GM19239 (cell line): ENCODE results near the gene CDK10.
"Not testable (repeated sequence)": the region's sequence is repeated elsewhere in the genome, so short reads cannot be mapped to it uniquely, and the experiment has no call there.

ENCODE experiments used
- DNase-seq: peaks from one replicate; pipeline ENCODE4 v3.0.0; 2011; ENCODE audit warnings: low spot score; ENCODE audit not compliant: insufficient read length
- FAIRE-seq: peaks from 2 replicates; lab custom pipeline; 2011; peaks lifted over from hg19 to GRCh38; lab: Jason Lieb, UNC

The CDK10 gene

DNA sequence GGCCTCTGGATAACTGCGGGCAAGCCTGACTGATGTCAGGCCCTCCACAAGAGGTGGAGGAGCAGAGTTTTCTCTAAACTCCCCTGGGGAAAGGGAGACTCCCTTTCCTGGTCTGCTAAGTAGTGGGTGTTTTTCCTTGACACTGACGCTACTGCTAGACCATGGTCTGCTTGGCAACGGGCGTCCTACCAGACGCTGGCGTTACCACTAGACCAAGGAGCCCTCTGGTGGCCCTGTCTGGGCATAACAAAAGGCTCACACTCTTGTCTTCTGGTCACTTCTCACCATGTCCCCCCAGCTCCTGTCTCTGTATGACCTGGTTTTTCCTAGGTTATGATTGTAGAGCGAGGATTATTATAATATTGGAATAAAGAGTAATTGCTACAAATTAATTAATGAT is 19.5 kb upstream of the CDK10 start:
- FAIRE-seq = peak; percentile 4
- DNase-seq = not testable (repeated sequence)

DNA sequence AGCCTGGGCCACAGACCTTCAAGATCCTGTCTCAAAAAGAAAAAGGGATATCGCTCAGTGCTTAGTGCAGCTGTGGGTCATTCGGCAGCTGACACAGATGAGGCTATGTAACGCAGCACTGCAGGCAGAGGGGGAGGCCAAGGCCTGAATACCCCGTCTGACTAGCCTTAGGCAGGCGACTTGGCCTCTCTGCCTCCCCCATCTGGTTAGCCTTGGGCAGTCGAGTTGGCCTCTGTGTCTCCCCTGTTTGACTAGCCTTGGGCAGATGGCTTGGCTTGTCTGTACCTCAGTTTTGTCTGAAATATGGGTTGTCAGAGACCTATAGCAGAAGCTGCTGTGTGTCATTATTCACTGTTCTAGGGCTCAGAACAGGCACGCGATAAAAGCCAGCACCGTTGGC is 18.9 kb upstream of the CDK10 start:
- no peak for FAIRE-seq
- no peak for DNase-seq

DNA sequence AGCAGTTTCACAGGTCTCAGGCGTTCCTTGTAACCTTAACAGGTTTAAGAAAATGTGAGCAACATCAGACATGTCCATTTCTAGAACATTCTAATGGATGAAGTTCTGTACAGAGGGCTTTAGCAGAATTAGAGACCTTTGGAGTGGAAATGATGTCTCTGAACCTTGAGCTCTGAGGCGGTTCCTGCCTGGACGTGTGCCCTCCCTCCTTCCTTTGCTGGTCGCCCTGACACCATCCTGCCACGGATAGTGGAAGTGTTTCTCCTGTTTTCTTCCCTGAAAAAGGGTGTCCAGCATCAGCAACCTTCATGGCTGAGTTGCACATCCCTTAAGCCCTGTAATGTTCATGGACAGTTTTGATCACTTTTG is 17.7 kb upstream of the CDK10 start:
- FAIRE-seq = no peak
- no peak for DNase-seq

DNA sequence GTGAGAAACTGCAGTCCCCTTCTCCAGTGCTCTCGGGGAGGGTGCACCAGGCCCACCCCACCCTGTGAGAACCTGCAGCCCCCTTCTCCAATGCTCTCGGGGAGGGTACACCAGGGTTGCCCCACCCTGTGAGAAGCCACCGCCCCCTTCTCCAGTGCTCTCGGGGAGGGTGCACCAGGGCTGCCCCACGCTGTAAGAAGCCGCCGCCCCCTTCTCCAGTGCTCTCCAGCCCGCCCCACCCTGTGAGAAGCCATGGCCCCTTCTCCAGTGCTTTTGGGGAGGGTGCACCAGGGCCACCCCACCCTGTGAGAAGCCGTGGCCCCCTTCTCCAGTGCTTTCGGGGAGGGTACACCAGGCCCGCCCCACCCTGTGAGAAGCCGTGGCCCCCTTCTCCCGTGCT is 16.7 kb upstream of the CDK10 start:
- FAIRE-seq = no peak
- DNase-seq = no peak

DNA sequence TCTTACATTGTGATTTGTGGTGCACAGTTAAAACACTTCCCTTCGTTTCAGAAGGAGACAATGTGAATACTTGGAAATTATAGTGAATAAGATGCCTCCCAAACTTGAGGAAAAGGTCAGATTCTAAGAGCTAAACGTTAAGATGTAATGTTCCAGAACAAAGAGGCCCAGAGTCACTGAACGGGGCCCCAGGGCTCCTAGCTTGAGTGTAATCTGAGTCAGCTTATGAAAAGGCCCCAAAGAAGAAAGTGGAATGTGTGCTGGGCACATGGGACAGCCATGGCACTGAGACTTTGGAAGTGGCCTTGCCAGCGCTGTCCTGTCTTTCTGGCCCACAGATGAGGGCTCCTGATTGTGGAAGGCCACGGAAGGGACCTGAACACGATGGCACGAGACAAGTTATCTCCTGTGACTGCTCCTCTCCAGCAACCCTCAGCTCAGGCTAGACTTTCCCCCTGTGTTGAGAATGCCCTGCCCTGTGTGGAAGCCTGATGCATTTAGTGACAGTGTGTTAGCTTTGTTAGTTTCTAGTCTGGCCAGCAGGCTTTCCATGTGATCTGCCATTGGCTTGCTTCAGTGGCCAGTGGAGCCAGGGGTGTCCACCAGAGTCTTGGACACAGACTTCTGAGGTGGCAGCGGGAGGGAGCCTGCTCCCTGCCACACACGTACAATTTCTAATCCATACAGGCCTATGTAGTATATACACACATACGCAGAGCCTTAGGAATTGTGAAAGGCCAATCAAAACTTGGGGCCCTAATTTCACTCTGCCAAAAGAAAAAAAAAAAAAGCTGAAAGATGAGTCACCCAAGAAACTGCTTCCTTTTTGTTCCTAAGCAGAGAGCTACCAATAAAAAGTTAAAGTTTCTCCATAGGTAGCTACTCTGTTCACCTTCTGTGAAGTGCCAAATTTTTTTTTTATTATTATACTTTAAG is 15.7 kb upstream of the CDK10 start:
- DNase-seq = no peak
- no peak for FAIRE-seq

DNA sequence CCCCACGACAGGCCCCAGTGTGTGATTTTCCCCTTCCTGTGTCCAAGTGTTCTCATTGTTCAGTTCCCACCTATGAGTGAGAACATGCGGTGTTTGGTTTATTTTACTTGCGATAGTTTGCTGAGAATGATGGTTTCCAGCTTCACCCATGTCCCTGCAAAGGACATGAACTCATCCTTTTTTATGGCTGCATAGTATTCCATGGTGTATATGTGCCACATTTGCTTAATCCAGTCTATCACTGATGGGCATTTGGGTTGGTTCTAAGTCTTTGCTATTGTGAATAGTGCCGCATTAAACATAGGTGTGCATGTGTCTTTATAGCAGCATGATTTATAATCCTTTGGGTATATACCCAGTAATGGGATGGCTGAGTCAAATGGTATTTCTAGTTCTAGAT is 14.9 kb upstream of the CDK10 start:
- not testable (repeated sequence) for FAIRE-seq, DNase-seq

DNA sequence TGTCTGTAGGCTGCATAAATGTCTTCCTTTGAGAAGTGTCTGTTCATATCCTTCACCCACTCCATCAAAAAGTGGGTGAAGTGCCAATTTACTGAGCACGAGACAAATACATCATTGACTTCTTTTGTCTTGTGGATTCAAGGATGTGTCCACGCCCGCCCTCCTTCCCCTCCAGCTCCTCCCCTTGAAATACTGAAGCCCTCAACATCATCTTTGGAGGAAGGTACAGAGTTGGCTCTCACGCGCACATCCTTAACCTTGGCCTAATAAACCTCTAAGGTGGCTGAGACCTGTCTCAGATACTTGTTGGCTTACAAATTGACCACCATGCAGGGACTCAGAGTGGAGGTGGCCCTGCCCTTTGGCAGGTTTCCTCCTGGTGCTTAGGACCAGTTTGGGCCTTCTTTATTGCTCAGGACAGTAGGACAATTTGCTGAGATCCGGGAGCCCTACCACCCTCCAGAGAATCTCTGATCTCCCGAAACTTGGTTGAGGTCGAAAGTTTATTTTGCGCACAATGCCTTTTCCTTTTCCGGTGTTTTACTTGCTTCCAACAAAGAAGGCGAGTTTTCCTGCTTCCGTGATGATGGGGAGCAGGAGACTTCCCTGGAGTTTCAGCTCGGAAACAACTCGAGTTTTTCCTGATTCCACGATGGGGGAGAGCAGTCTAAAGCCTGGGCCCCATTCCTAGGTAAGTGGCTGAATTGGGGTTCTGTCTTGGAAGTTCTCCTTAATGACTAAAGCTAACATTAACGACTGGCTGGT is 14.1 kb upstream of the CDK10 start:
- no peak for FAIRE-seq
- no peak for DNase-seq

DNA sequence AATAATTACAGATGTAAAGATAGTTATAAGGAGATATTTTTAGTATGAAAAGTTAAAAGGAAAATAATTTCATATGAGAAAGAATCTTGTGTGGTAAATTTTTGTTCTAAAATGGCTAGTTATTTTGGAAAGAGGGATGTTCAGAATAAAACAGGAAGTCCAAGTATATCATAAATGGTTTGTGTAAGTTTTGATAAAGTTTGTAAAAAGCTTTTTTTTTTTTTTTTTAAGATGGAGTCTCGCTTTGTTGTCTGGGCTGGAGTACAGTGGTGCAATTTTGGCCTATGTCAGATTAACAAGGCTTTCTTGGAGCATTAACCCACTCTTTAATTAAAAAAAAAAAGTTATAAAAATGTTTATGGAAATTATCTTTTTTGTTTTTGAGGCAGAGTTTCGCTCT is 8.2 kb upstream of the CDK10 start:
- no peak for FAIRE-seq
- no peak for DNase-seq

DNA sequence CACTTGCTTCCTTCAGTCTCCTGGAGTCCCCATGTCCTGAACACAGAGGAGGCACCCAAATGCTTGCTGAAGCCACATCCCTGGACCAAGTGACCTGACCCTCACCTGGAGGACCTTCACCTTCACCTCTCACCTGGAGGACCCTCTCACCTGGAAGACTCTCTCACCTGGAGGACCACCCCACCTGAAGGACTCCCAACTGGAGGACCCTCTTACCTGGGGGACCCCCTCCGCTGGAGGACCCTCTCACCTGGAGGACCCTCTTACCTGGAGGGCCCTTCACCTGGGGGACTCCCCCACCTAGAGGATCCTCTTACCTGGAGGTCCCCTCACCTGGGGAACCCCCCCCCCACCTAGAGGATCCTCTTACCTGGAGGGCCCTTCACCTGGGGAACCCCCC is 573 bp upstream of the CDK10 start:
- FAIRE-seq (no peak), DNase-seq (no peak)

DNA sequence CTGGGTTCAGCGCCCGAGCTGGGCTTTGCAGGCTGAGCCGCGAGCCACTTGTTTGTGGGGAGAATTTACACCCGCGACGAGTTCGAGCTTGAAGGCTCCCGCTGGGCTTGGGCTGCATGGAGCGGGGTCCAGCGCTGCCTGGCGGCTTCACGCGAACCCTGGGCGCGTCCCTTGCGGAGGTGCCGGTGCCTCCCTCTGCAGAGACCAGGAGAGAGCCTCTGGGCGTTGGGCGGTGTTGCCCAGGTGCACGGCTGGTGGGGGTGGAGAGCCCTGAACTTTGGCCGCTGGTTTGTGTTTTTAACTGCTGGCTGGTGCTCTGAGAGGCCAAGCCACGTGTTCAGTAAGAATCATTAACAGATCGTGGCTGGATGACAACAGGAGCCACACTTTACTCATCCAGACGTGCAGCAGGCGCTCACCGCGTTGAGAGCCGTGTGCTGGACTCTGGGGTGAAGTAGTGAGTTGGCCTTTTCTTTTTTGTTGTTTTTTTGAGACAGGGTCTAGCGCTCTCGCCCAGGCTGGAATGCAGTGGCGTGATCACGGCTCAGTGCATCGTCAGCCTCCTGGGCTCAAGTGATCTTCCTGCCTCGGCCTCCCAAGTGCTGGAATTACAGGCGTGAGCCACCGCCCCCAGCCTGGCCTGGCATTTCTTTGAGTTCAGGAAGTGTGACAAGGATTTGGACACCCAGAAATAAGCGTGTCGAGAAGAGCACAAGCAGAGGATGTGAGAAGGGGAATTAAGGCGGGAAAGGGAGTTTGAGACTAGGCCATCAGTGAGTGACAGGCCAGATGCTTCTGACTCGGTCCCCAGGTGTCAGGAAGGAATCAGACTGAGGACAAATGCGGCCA is 827 bp downstream of the CDK10 start:
- DNase-seq (peak; percentile 89), FAIRE-seq (peak; percentile 80)

DNA sequence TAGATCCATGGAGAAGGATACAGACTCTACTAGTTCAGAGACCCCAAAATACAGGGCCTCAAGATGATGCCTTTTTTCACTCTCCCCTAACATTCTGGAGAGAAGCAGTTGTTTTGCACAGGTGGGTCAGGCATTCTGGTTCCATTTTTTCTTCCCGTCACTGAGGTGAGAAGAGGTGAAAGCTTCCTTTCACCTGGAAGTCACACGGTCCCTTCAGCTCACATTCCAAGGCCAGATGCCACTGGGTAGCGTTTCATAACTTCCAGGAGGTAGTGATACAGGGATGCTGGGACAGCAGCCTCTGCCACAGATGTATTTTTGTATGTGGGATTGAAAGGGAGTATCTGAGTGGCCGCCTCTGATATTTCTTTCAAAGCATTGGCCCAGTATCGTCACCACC is 1.9 kb downstream of the CDK10 start:
- DNase-seq = no peak
- no peak for FAIRE-seq

DNA sequence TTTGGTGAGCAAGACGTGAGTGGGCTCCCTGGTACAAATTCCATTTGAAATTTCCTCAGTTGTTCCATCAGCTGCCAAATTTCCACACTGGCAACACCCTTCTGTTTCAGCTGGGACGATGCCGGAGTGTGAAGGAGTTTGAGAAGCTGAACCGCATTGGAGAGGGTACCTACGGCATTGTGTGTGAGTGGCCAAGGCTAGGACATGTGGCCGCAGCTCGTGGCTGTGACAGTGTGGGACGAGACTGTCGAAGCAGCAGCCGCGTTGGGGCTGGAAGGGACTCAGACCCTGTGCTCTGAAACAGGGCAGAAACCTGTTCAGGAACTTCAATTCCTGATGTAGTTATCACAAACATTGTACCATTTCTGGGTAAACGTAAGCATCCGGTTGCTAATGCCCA is 2.7 kb downstream of the CDK10 start:
- no peak for DNase-seq
- no peak for FAIRE-seq

DNA sequence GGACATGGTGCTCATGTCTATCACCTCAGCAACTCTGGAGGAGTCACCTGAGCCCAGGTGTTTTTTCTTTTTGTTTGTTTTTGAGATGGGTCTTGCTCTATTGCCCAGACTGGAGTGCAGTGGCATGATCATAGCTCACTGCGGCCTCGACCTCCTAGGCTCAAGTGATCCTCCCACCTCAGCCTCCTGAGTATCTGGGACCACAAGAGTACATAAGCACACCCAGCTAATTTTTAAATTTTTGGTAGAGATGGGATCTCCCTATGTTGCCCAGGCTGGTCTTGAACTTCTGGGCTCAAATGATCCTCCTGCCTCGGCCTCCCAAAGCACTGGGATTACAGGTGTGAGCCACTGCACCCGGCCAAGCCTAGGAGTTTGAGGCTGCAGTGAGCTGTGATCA is 3.1 kb downstream of the CDK10 start:
- FAIRE-seq, DNase-seq: not testable (repeated sequence)

DNA sequence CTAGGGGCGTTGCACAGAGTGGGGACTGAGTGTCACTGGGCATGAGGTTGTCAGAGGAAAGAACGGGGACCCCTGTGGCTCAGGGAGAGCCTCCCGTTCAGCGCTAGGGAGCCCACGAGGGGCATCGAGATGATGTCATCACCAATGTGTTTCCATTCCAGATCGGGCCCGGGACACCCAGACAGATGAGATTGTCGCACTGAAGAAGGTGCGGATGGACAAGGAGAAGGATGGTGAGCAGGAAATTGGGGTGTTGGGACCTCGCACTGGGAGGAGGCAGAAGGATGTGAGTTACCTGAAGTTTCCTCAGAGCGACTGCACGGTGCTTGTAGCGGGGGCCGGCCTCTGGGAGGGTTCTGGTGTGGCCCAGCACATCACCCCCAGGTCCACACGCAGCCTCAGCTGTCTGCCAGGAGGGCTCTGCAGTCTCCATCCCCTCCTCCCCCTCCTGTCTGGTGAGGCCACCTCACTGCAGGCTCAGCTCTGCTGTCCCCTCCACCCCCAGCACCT is 4.0 kb downstream of the CDK10 start:
- FAIRE-seq = no peak
- DNase-seq = no peak

DNA sequence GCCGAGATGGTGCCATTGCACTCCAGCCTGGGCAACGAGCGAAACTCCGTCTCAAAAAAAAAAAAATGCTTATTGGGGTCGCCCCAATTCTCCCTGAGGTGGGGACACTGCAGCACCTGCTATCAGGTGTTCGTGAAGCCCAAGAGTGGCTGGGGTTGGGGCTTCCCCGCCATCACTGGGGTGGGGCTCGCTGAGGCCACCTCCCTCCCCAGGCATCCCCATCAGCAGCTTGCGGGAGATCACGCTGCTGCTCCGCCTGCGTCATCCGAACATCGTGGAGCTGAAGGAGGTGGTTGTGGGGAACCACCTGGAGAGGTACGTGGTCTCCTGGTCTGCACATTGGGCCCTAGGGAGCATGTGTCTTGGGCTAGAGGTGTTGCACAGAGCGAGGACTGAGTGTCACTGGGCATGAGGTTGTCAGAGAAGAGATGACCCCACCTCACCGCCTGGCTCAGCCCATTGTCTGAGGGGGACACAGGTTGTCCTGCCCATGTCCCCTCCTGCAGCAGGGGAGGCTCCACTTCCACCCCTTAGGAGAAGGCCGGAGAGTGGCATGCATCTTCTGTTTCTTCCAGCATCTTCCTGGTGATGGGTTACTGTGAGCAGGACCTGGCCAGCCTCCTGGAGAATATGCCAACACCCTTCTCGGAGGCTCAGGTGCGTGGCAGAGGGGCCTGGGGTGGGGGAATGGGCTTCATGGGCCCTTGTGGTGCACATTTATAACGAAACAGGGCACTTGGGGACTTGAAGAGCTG is 4.9 kb downstream of the CDK10 start:
- no peak for DNase-seq
- FAIRE-seq = no peak

DNA sequence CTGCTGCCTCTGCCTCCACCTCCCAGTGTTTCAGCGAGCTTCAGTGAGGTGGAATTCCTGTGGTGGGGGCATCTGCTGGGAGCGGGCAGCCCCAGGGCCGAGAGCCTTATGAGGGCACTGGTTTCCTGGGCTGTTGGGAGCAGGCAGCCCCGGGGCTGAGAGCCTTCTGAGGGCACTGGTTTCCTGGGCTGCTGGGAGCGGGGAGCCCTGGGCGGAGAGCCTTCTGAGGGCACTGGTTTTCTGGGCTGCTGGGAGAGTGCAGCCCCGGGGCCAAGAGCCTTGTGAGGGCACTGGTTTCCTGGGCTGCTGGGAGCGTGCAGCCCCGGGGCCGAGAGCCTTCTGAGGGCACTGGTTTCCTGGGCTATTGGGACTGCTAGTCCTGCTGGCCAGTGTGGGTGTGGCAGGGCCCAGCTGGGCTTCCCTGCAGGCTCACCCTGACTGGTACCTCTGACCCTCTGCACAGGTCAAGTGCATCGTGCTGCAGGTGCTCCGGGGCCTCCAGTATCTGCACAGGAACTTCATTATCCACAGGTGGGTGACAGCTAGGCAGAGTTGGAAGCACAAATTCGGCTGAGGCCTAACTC is 5.6 kb downstream of the CDK10 start:
- DNase-seq (no peak), FAIRE-seq (no peak)

DNA sequence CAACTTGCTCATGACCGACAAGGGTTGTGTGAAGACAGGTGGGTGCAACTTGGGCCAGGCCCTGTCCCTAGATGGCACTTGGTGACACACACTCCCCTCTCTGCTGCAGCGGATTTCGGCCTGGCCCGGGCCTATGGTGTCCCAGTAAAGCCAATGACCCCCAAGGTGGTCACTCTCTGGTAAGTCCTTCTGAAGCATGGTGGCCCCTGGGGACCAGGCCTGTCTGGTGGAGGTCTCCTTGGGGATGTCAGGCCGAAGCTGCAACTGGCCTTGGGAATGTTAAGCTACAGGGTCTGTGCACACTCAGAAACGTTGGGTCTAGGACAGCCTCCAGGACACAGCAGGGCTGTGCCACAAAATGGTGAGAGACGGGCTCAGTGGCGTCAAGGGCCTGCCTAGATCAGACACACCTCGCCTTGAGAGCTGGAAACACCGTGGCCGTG is 6.8 kb downstream of the CDK10 start:
- FAIRE-seq (no peak), DNase-seq (no peak)

DNA sequence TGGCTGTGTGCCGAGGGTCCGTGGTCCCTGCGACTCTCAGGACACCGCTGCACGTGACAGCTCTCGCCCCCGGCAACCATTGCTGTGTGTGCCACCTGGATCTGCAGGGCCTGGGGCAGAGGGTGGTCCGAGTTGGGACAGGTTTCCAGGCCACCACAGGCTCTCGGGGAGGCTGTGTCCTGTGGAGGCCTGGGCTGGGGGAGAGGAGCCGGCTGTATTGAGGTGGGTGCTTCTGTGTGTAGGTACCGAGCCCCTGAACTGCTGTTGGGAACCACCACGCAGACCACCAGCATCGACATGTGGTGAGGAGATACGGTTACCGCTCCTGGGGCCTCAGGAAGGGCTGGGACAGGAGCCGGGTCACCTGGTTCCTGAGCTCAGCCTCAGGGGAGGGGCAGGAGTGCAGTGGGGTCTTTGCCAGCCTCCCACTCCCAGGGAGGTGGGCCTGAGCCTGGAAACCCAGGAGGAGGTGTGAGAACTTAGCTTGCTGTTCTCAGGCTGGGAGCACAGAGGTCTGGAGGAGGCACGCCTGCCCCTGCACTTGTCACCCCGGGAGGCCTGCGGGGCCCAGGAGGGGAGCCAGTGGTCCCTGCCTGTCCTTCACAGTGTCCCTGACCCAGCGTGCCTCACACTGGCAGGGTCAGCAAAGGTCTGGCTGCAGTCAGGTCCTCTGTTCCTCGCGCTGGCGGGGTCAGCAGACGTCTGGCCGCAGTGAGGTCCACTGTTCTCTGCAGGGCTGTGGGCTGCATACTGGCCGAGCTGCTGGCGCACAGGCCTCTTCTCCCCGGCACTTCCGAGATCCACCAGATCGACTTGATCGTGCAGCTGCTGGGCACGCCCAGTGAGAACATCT is 7.7 kb downstream of the CDK10 start:
- no peak for DNase-seq
- FAIRE-seq = no peak

DNA sequence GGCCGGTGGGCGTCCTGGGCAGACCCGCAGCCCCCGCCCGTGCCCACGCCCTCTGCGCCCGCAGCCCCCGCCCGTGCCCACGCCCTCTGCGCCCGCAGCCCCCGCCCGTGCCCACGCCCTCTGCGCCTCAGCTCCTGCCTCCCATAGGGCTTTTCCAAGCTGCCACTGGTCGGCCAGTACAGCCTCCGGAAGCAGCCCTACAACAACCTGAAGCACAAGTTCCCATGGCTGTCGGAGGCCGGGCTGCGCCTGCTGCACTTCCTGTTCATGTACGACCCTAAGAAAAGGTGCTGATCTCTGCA is 8.2 kb downstream of the CDK10 start:
- not testable (repeated sequence) for DNase-seq, FAIRE-seq
